ENCODE measurements around the gene PIGM.

PIGM gene

GRCh38 chr1:159985473-159985872 is 46.3 kb downstream of the PIGM start:
- DNase-seq: no peak

- no peak for DNase-seq
Measured at GRCh38 chr1:159983681-159984080, 48.1 kb downstream of the PIGM start.

- DNase-seq: no peak
Measured at GRCh38 chr1:159982280-159982679, 49.5 kb downstream of the PIGM start.

GRCh38 chr1:159981351-159982055 is 50.3 kb downstream of the PIGM start:
- DNase-seq: no peak

DNA sequence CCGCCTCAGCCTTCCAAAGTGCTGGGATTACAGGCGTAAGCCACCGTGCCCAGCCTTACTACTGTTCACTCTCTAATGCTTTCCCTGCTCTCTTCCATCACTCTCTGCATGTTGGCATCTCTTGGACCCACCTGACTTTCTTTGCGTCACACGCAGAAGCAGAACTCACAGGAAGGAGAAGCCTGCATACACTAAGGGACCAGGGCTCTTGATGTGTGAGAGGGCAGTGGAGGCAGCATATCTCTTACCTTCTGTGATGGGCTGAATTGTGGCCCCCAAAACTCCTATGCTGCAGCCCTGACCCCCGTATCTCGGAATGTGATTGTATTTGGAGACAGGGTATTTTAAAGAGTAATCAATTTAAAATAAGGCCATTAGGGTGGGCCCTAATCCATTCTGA is 51.0 kb downstream of the PIGM start:
- no peak for DNase-seq

DNA sequence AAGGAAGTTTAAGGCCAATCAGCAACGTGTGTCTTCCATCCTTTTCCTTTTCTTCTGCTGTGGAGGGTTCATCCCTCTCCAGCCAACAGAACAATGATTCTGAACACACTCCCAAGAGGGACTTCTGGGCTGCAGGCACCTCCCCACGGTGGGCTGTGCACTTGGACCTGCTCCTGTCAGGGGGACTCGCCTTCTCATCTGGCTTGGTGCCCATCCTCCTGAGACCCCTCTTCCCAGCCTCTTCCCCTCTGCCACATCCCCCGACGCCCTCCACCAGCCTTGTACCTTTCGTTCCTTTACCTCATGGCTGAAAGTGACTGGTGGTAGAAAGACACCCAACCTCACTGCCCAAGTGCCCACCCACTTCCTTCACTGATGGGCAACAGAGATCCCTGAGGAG is 51.7 kb downstream of the PIGM start:
- no peak for DNase-seq

DNA sequence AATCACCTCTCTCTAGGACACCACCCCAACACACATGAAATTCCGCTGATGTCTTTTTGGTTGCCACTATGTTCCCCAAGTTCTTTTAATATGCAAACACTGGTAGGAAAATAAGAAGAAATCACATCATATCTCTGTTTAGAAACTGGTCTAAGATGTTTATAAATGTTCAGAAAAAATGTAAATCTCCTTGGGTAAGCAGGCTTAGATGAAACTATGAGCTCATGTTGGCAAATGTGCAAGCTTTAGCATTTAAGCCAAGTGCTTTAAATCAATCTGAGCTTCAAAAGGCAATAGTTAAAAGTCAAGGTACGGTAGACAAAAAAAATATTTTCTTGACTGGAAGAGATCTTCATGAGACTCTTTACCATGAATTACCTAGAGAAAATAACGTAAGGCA is 52.5 kb downstream of the PIGM start:
- DNase-seq: no peak

DNA sequence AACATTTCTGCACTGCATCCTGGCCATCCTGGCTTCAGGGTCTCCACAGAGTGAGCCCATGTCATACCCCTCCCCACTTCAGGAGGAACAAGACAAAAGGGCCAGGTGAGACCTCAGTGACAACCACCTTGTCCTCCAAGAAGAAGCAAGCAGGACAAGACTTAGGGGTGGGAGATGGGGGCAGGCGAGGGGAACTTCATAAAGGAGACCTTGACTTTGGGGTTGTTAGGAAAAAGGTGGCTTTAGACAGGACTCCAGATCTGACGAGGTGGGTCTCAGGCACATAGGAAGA is 53.7 kb downstream of the PIGM start:
- no peak for DNase-seq

GRCh38 chr1:159977364-159978106 is 54.3 kb downstream of the PIGM start:
- no peak for DNase-seq
